Measurements from ENCODE around the gene CBX3. TPM values are rescaled to one million over a fixed set of nuclear protein-coding genes. Genes with fewer than 3 reads are reported as not detected.
"Not testable (repeated sequence)": the region's sequence is repeated elsewhere in the genome, so short reads cannot be mapped to it uniquely, and the experiment has no call there.

Gene CBX3
- total RNA-seq: 10 to 100 TPM; 51.6 to 75.3 TPM

- intact Hi-C loops (cut with DNase I): loop anchor here (5.0 kb wide), 2 partner anchors 951 to 966 kb away; partner anchors contain the start of genes HOXA3 and HOXA9
- no peaks in the 10 kb centered on the region for H3K9me3 ChIP-seq
- no peaks in the 10 kb centered on the region for H3K36me3 ChIP-seq
- H3K27ac ChIP-seq: peak within 1 kb of the TSS; percentile 100
- TF ChIP-seq POLR2AphosphoS5 (IDR thresholded peaks at IDR 0.05): peak; percentile 38
- TF ChIP-seq, protein P1, sequence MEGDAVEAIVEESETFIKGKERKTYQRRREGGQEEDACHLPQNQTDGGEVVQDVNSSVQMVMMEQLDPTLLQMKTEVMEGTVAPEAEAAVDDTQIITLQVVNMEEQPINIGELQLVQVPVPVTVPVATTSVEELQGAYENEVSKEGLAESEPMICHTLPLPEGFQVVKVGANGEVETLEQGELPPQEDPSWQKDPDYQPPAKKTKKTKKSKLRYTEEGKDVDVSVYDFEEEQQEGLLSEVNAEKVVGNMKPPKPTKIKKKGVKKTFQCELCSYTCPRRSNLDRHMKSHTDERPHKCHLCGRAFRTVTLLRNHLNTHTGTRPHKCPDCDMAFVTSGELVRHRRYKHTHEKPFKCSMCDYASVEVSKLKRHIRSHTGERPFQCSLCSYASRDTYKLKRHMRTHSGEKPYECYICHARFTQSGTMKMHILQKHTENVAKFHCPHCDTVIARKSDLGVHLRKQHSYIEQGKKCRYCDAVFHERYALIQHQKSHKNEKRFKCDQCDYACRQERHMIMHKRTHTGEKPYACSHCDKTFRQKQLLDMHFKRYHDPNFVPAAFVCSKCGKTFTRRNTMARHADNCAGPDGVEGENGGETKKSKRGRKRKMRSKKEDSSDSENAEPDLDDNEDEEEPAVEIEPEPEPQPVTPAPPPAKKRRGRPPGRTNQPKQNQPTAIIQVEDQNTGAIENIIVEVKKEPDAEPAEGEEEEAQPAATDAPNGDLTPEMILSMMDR (IDR thresholded peaks at IDR 0.05): no peak
- peak; percentile 78 for TF ChIP-seq POLR2A (IDR thresholded peaks at IDR 0.05)
- H3K4me1 ChIP-seq (replicated peaks): peaks cover 11% of the 10 kb centered on the region
- peak within 1 kb of the TSS; percentile 93 to 99 for H3K4me3 ChIP-seq
- peak; percentile 86 for DNase-seq (ENCODE audit: low spot score)
- no peaks in the 10 kb centered on the region for H3K27me3 ChIP-seq (replicated peaks; ENCODE audit: insufficient read depth)
- WGBS: under 1% methylated on average over 71 of the region's 86 CpGs
These were observed at the start of gene CBX3 for GRCh38 chr7:26201247-26202018. Gene CBX3 (plus strand): TSS chr7:26201745. CDS start chr7:26202999, 1,254 bp downstream.

- Histone ChIP-seq H3K27ac (no peak within 1 kb of the TSS), H3K27me3 (replicated peaks; ENCODE audit: insufficient read depth) (no peaks in the 10 kb centered on the region), H3K4me1 (replicated peaks) (no peaks in the 10 kb centered on the region), H3K36me3 (no peaks in the 10 kb centered on the region), H3K4me3 (peak within 1 kb of the TSS; percentile 42 to 45), H3K9me3 (no peaks in the 10 kb centered on the region)
- under 1% methylated on average over 43 of the region's 95 CpGs for WGBS
- peak; percentile 55 for DNase-seq (ENCODE audit: low spot score)
- intact Hi-C loops (cut with DNase I): no loop called here
- TF ChIP-seq, protein P1 (IDR thresholded peaks at IDR 0.05): peak in 2 of 4 experiments; percentile 20 to 43
- no peak for TF ChIP-seq POLR2A (IDR thresholded peaks at IDR 0.05)
- peak; percentile 19 for TF ChIP-seq POLR2AphosphoS5 (IDR thresholded peaks at IDR 0.05)
These were observed 49.4 kb upstream of the CBX3 start, which contains the start of gene NFE2L3 for GRCh38 chr7:26151953-26152781. Gene NFE2L3 (plus strand): TSS chr7:26152198. CDS start chr7:26152499, 301 bp downstream.

GRCh38 chr7:26152782-26153240 lies 48.7 kb upstream of the CBX3 start:
- H3K36me3 ChIP-seq; H3K27ac ChIP-seq; DNase-seq (ENCODE audit: low spot score); H3K27me3 ChIP-seq (replicated peaks; ENCODE audit: insufficient read depth); intact Hi-C loops (cut with DNase I); H3K9me3 ChIP-seq; H3K4me1 ChIP-seq (replicated peaks): not testable (repeated sequence)
- H3K4me3 ChIP-seq: peak overlapping the region; percentile 42 to 45
- 4% methylated on average over 44 of the region's 54 CpGs for WGBS

DNA sequence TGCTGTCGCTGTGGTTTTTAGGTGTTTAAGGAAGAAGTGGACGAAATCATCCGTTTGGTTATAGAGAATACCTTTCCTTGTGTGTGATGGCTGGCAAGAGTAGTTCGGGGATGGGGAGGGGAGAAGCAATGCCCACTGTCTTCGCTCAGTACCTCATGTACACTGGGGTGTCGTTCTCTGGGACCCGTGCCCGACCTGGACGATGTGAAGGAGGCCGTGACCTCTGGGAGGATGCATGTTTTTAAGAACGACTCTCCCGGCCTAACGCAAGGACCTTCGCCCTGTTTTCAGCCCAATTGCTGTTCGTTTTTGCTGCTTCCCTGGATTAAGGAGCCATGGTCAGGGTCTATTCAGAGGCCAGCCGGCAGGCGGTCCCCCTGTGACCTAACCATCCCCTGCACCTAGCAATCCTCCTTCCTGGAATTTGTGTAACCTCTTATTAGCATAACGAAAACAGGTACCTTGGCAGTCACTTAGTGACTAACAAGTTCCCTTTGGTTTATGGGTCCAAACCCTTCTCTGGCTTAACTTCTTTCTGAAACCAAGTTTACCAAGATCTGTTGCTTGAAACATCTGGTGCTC lies 48.2 kb upstream of the CBX3 start:
- intact Hi-C loops (cut with DNase I): no loop called here
- Histone ChIP-seq H3K27me3 (replicated peaks; ENCODE audit: insufficient read depth) (no peaks in the 10 kb centered on the region), H3K36me3 (no peaks in the 10 kb centered on the region), H3K4me1 (replicated peaks) (no peaks in the 10 kb centered on the region), H3K4me3 (peak overlapping the region; percentile 42 to 45), H3K27ac (no peak overlapping the region), H3K9me3 (no peaks in the 10 kb centered on the region)
- TF ChIP-seq POLR2A (IDR thresholded peaks at IDR 0.05): no peak
- TF ChIP-seq POLR2AphosphoS5 (IDR thresholded peaks at IDR 0.05): no peak
- TF ChIP-seq, protein P1 (IDR thresholded peaks at IDR 0.05): no peak
- no peak for DNase-seq (ENCODE audit: low spot score)
- WGBS: 39% methylated on average over 18 of the region's 18 CpGs

All from prostate gland (tissue), 2 donors.